ENCODE results near the gene CAPS.

The CAPS gene

GRCh38 chr19:5958074-5958850, 44.2 kb downstream of the CAPS start:
- TF ChIP-seq, protein P1, sequence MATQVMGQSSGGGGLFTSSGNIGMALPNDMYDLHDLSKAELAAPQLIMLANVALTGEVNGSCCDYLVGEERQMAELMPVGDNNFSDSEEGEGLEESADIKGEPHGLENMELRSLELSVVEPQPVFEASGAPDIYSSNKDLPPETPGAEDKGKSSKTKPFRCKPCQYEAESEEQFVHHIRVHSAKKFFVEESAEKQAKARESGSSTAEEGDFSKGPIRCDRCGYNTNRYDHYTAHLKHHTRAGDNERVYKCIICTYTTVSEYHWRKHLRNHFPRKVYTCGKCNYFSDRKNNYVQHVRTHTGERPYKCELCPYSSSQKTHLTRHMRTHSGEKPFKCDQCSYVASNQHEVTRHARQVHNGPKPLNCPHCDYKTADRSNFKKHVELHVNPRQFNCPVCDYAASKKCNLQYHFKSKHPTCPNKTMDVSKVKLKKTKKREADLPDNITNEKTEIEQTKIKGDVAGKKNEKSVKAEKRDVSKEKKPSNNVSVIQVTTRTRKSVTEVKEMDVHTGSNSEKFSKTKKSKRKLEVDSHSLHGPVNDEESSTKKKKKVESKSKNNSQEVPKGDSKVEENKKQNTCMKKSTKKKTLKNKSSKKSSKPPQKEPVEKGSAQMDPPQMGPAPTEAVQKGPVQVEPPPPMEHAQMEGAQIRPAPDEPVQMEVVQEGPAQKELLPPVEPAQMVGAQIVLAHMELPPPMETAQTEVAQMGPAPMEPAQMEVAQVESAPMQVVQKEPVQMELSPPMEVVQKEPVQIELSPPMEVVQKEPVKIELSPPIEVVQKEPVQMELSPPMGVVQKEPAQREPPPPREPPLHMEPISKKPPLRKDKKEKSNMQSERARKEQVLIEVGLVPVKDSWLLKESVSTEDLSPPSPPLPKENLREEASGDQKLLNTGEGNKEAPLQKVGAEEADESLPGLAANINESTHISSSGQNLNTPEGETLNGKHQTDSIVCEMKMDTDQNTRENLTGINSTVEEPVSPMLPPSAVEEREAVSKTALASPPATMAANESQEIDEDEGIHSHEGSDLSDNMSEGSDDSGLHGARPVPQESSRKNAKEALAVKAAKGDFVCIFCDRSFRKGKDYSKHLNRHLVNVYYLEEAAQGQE (IDR thresholded peaks at IDR 0.05; ENCODE audit: insufficient read depth in 1 of 2, low read depth in 2 of 2, low read length in 2 of 2) = no peak
- TF ChIP-seq TAF1 (IDR thresholded peaks at IDR 0.05; ENCODE audit: borderline replicate concordance, insufficient read depth, low read length) (no peak), POLR2AphosphoS5 (IDR thresholded peaks at IDR 0.05; ENCODE audit: low read depth, low read length) (no peak), FOXP2 (optimal IDR thresholded peaks at IDR 0.05; ENCODE audit: borderline replicate concordance, extremely low read depth, extremely low read length, insufficient read depth) (no peak), SIN3A (IDR thresholded peaks at IDR 0.05; ENCODE audit: borderline replicate concordance, insufficient read depth, low read length) (no peak)

DNA sequence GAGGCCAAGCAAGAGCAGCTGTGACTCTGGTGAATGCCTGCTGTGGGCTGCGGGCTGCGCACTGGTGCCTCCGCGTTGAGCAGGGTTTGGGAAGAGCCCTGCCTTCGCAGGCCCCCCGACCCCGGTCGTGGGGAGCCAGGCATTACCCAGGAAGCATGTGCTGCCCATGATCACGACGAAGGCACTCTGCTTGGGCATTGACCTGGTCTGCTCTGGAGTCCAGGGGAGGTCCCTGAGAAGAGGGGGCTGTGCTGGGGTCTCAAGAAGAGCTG, 44.7 kb downstream of the CAPS start:
- TF ChIP-seq POLR2AphosphoS5 (IDR thresholded peaks at IDR 0.05; ENCODE audit: low read depth, low read length) (no peak), FOXP2 (optimal IDR thresholded peaks at IDR 0.05; ENCODE audit: borderline replicate concordance, extremely low read depth, extremely low read length, insufficient read depth) (no peak), TAF1 (IDR thresholded peaks at IDR 0.05; ENCODE audit: borderline replicate concordance, insufficient read depth, low read length) (no peak), SIN3A (IDR thresholded peaks at IDR 0.05; ENCODE audit: borderline replicate concordance, insufficient read depth, low read length) (no peak)
- TF ChIP-seq, protein P1 (IDR thresholded peaks at IDR 0.05; ENCODE audit: insufficient read depth in 1 of 2, low read depth in 2 of 2, low read length in 2 of 2) = no peak

- no peak for TF ChIP-seq POLR2AphosphoS5 (IDR thresholded peaks at IDR 0.05; ENCODE audit: low read depth, low read length)
- TF ChIP-seq FOXP2 (optimal IDR thresholded peaks at IDR 0.05; ENCODE audit: borderline replicate concordance, extremely low read depth, extremely low read length, insufficient read depth) = no peak
- TF ChIP-seq, protein P1 (IDR thresholded peaks at IDR 0.05; ENCODE audit: insufficient read depth in 1 of 2, low read depth in 2 of 2, low read length in 2 of 2) = no peak
- TF ChIP-seq TAF1 (IDR thresholded peaks at IDR 0.05; ENCODE audit: borderline replicate concordance, insufficient read depth, low read length) = no peak
- no peak for TF ChIP-seq SIN3A (IDR thresholded peaks at IDR 0.05; ENCODE audit: borderline replicate concordance, insufficient read depth, low read length)
Observed at GRCh38 chr19:5959260-5960004, 45.4 kb downstream of the CAPS start.

DNA sequence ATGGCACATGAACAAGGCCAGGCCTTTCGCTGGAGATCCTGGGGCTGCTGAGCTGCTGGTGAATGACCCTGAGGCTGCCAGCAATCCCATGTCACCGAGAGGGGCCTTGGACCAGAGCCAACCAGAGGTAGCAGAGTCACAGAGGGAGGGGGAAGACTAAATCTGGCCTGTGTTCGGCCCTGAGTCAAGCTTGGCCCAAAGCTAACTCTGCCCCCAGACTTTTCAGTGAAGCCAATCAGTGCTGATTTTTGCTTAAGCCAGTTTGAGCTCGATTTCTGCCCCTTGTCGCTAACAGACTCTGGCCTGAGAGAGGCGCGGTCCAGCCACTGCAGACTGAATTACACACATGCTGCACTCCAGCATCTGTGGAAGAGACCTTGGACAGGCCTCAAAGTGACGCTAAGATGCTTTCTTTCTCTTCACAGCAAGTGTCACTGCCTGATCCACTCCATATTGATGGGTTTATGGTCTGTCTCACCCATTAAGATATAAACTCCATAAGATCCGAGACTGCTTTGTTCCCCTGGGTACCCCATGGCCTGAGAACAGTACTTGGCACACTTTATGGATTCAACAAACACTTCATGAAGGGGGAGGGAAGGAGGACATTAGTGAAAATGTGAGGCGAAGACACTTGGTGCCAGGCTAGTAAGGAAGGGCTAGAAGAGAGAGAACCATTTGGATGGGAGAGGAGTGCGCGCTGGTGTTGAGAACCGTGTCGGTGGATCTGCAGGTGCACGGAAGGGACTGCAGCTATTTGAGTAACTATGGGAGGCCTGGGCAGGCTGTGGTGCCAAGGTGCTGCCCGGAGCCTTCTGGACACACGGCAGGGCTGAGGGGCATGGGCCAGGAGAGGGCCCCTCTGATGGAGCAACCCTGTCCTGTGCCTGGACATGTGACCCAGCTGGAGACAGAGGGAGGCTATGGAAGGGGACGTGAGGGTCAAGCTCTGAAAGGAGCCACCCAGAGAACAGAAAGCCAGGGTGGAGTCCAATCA, 46.2 kb downstream of the CAPS start:
- TF ChIP-seq FOXP2 (optimal IDR thresholded peaks at IDR 0.05; ENCODE audit: borderline replicate concordance, extremely low read depth, extremely low read length, insufficient read depth) = no peak
- TF ChIP-seq POLR2AphosphoS5 (IDR thresholded peaks at IDR 0.05; ENCODE audit: low read depth, low read length) = no peak
- no peak for TF ChIP-seq TAF1 (IDR thresholded peaks at IDR 0.05; ENCODE audit: borderline replicate concordance, insufficient read depth, low read length)
- no peak for TF ChIP-seq SIN3A (IDR thresholded peaks at IDR 0.05; ENCODE audit: borderline replicate concordance, insufficient read depth, low read length)

All from PFSK-1 (cell line).